Heart right ventricle (tissue), 16 donors: Measurements from ENCODE around the gene SPINK9. TPM values are rescaled to one million over a fixed set of nuclear protein-coding genes. Genes with fewer than 3 reads are reported as not detected.

Experiments used
- ATAC-seq, 8 donors: fragments of 200-7000 bp; cut with Tn5 transposase; one replicate each; pipeline ENCODE4 v1.9.1; 2020; ENCODE audit warnings: mild to moderate bottlenecking in 8 of 8, moderate library complexity in 8 of 8, moderate number of reproducible peaks in 1 of 8
- DNase-seq, 2 donors: peaks; one replicate each; pipeline ENCODE4 v3.0.0-alpha.2; 2020
- H3K27ac ChIP-seq, 10 donors: fragments of 200-600 bp; sonication (generic) in 2 of 10; one replicate each; pipeline versions ENCODE4 v1.5.0 to v1.8.0; 2020 to 2022; ENCODE audit warnings: mild to moderate bottlenecking in 3 of 10
- H3K27me3 ChIP-seq, 7 donors: fragments of 200-600 bp; one replicate each; pipeline ENCODE4 v1.8.0; 2021 to 2022; ENCODE audit warnings: mild to moderate bottlenecking in 2 of 7
- H3K36me3 ChIP-seq, 9 donors: fragments of 200-600 bp; sonication (generic) in 1 of 9; one replicate each; pipeline versions ENCODE4 v1.5.0 to v1.8.0; 2020 to 2022; ENCODE audit warnings: mild to moderate bottlenecking in 2 of 9
- H3K4me1 ChIP-seq, 9 donors: fragments of 200-600 bp; sonication (generic) in 1 of 9; one replicate each; pipeline versions ENCODE4 v1.5.0 to v1.8.0; 2020 to 2022; ENCODE audit warnings: mild to moderate bottlenecking in 4 of 9
- H3K4me3 ChIP-seq, 10 donors: fragments of 200-600 bp; sonication (generic) in 2 of 10; one replicate each; pipeline versions ENCODE4 v1.5.0 to v1.8.0; 2020 to 2022; ENCODE audit warnings: mild to moderate bottlenecking in 7 of 10, moderate library complexity in 2 of 10
- H3K9me3 ChIP-seq, 11 donors: fragments of 200-600 bp in 10 of 11; sonication (generic) in 2 of 11; one replicate each; pipeline versions ENCODE4 v1.5.0 to v1.8.0; 2013 to 2022; ENCODE audit warnings: mild to moderate bottlenecking in 2 of 11, control low read depth in 1 of 11, moderate library complexity in 1 of 11
- CTCF ChIP-seq, 9 donors: fragments of 200-600 bp; sonication (generic) in 2 of 9; IDR thresholded peaks; one replicate each; pipeline versions ENCODE4 v1.5.0 to v1.8.0; 2021 to 2022; ENCODE audit warnings: antibody characterized with exemption in 9 of 9, mild to moderate bottlenecking in 5 of 9, moderate library complexity in 1 of 9
- WGBS, 2 donors: extraction: QIAGEN DNeasy Blood & Tissue Kit; methylation state at CpG; one replicate each; pipeline ENCODE4 v1.1.7; 2013; ENCODE audit warnings: inconsistent platforms in 1 of 2; 5-methylcytosine and 5-hydroxymethylcytosine counted together
- intact Hi-C, 10 donors: fragments of 100-400 bp; cut with DNase I; formaldehyde crosslinking; loops; one replicate each; pipeline versions ENCODE4 v1.11.1 to v1.14.2; 2022
- polyA plus RNA-seq, 2 donors: library from polyadenylated mRNA; stranded (reverse); fragments of 200-250 nt; gene quantifications; one replicate each; pipeline ENCODE4 v1.2.3, GENCODE V29; 2013
- total RNA-seq, 10 donors: library from RNA; stranded (reverse); fragmentation: NEBNext Ultra II Directional in 3 of 10; extraction: Animal tissue kit (Norgen Biotek cat#: 25700) in 3 of 10; gene quantifications; one replicate each; pipeline versions ENCODE4 v1.2.1 to v1.2.4, GENCODE V29; 2021 to 2023
- donor health status: Arrhythmogenic right ventricular cardiomyopathy.
- donor health status: ischemic (EF 13 %, LVEDD 7.1; RV severe dilation, severe dysfunction).
- donor health status: healthy with polysubstance abuse.
- donor health status: DM: no; HTN: yes; CAD: no.
- donor health status: DM: no; HTN: no; CAD: no.
- donor health status: ischemic (EF 25% LVEDD 6.9; RV normal size, moderate dysfunction).
- donor health status: ischemic (EF 25% LVEDD 5.7; RV mildly dilated, moderate dysfunction).
- donor health status: healthy.
- donor health status: DM: yes; HTN: yes; CAD: no.
- donor health status: Ischemic cardiomyopathy.
- donor health status: ischemic (EF 35%, LVEDD 5.7; RV mildly dilated, moderate dysfunction).
- donor health status: nonischemic (EF 11% LVEDD 7.7; RV severe dilation, severe dysfunction).
- donor health status: DM: yes; HTN: yes; CAD: no.
- donor health status: PGD.
- donor health status: ischemic (EF 29% LVEDD 5.4; RV normal size, mild dysfunction).
- donor health status: nonischemic (EF 23%, LVEDD 6.1; RV moderate dilation, normal function).

SPINK9 gene
- total and polyA plus RNA-seq, 12 donors: 0.57 TPM; not detected in 11

GRCh38 chr5:148309019-148309418 is 26.3 kb upstream of the SPINK9 start:
- no peak overlapping the region for H3K4me3 ChIP-seq
- DNase-seq: no peak
- WGBS, 2 donors: 81 to 82% methylated on average over 3 of the region's 3 CpGs
- intact Hi-C loops: loop anchor here in 1 of 10 donors (10.0 kb wide), 1 partner anchor 46 kb away; no protein-coding TSS in a partner anchor
- TF ChIP-seq CTCF (IDR thresholded peaks at IDR 0.05): no peak
- H3K4me1 ChIP-seq: peaks cover 0 to 2% (median 0%) of the 10 kb centered on the region in 9 donors
- H3K9me3 ChIP-seq: no peaks in the 10 kb centered on the region
- no peak overlapping the region for H3K27ac ChIP-seq
- no peak for ATAC-seq
- no peaks in the 10 kb centered on the region for H3K36me3 ChIP-seq
- no peaks in the 10 kb centered on the region for H3K27me3 ChIP-seq

- no peaks in the 10 kb centered on the region for H3K9me3 ChIP-seq
These were observed 25.6 kb upstream of the SPINK9 start for GRCh38 chr5:148309746-148310145.

GRCh38 chr5:148311484-148311883 is 23.9 kb upstream of the SPINK9 start:
- Histone ChIP-seq H3K27ac (no peak overlapping the region), H3K27me3 (no peaks in the 10 kb centered on the region), H3K4me1 (peaks cover 0 to 11% (median 0%) of the 10 kb centered on the region in 9 donors), H3K36me3 (no peaks in the 10 kb centered on the region), H3K4me3 (no peak overlapping the region), H3K9me3 (no peaks in the 10 kb centered on the region)
- intact Hi-C loops: no loop called here
- WGBS, 2 donors: 78 to 82% methylated on average over 3 of the region's 3 CpGs
- no peak for DNase-seq
- ATAC-seq: no peak
- TF ChIP-seq CTCF (IDR thresholded peaks at IDR 0.05): no peak

More at GRCh38 chr5:148309746-148310145, 25.6 kb upstream of the SPINK9 start:
- no peak for ATAC-seq
- DNase-seq: no peak
- no peak for TF ChIP-seq CTCF (IDR thresholded peaks at IDR 0.05)
- peaks cover 0 to 9% (median 0%) of the 10 kb centered on the region in 9 donors for H3K4me1 ChIP-seq
- H3K4me3 ChIP-seq: no peak overlapping the region
- H3K27ac ChIP-seq: no peak overlapping the region
- H3K27me3 ChIP-seq: no peaks in the 10 kb centered on the region
- H3K36me3 ChIP-seq: no peaks in the 10 kb centered on the region
- intact Hi-C loops: loop anchor here in 1 of 10 donors (10.0 kb wide), 1 partner anchor 45 kb away; no protein-coding TSS in a partner anchor

- Histone ChIP-seq H3K27ac (no peak within 1 kb of the TSS), H3K4me1 (peaks cover 0 to 11% (median 0%) of the 10 kb centered on the region in 9 donors), H3K36me3 (no peaks in the 10 kb centered on the region), H3K27me3 (no peaks in the 10 kb centered on the region), H3K4me3 (no peak within 1 kb of the TSS), H3K9me3 (no peaks in the 10 kb centered on the region)
- no peak for DNase-seq
- no peak for ATAC-seq
- no peak for TF ChIP-seq CTCF (IDR thresholded peaks at IDR 0.05)
- intact Hi-C loops: no loop called here
- 73% methylated on average over 3 of the region's 3 CpGs for WGBS, 2 donors
These were observed 23.2 kb upstream of the SPINK9 start, which contains the start of gene SPINK7 for GRCh38 chr5:148312153-148312552. TSS of gene SPINK7 (plus strand) at chr5:148312423. CDS start at chr5:148312484, 61 bp downstream.
